WERI-Rb-1 (cell line): Measurements from ENCODE around the gene LYRM4.

Experiments
- DNase-seq: peaks from one replicate; pipeline ENCODE4 v3.0.0-alpha.2; 2020
- H3K27ac ChIP-seq: fragments of 250-450 bp; sonication (Bioruptor Pico); 2 replicates; pipeline ENCODE4 v1.5.1; 2020; ENCODE audit warnings: mild to moderate bottlenecking, moderate library complexity
- H3K27me3 ChIP-seq: fragments of 250-450 bp; sonication (Bioruptor Pico); 2 replicates; pipeline ENCODE4 v1.5.1; 2021; ENCODE audit warnings: mild to moderate bottlenecking, low read depth, moderate library complexity; ENCODE audit not compliant: insufficient read depth, severe bottlenecking
- H3K36me3 ChIP-seq: fragments of 250-450 bp; sonication (Bioruptor Pico); 2 replicates; pipeline ENCODE4 v1.5.1; 2020; ENCODE audit warnings: mild to moderate bottlenecking, moderate library complexity
- H3K4me3 ChIP-seq: 2 replicates; pipeline ENCODE4 v1.5.1; 2011; ENCODE audit warnings: low read depth, mild to moderate bottlenecking, control low read depth, low read length
- H3K9me3 ChIP-seq: fragments of 250-450 bp; sonication (Bioruptor Pico); 2 replicates; pipeline ENCODE4 v1.5.1; 2021; ENCODE audit warnings: mild to moderate bottlenecking, moderate library complexity; ENCODE audit not compliant: severe bottlenecking
- CTCF ChIP-seq: IDR thresholded peaks from 2 replicates; pipeline ENCODE4 v1.5.1; 2011; ENCODE audit warnings: low read depth, mild to moderate bottlenecking, control low read depth, inconsistent platforms, low read length

The LYRM4 gene

GRCh38 chr6:5206920-5207561 is 53.7 kb downstream of the LYRM4 start:
- no peak overlapping the region for H3K4me3 ChIP-seq
- no peak for DNase-seq
- TF ChIP-seq CTCF, result no peak

GRCh38 chr6:5205877-5206850 is 54.6 kb downstream of the LYRM4 start:
- Histone ChIP-seq H3K9me3 (no peaks in the 10 kb centered on the region), H3K36me3 (no peaks in the 10 kb centered on the region; the same call in 1 of the 2 replicates), H3K27ac (peak overlapping the region; percentile 78), H3K4me3 (no peak overlapping the region), H3K27me3 (no peaks in the 10 kb centered on the region)
- no peak for TF ChIP-seq CTCF
- peak; percentile 54 for DNase-seq

More at GRCh38 chr6:5206920-5207561, 53.7 kb downstream of the LYRM4 start:
- Histone ChIP-seq H3K9me3 (no peaks in the 10 kb centered on the region), H3K27me3 (no peaks in the 10 kb centered on the region), H3K27ac (no peak overlapping the region), H3K36me3 (no peaks in the 10 kb centered on the region; the same call in 1 of the 2 replicates)

- Histone ChIP-seq H3K9me3 (no peaks in the 10 kb centered on the region), H3K36me3 (no peaks in the 10 kb centered on the region; the same call in 1 of the 2 replicates), H3K4me3 (no peak overlapping the region), H3K27ac (peak overlapping the region; percentile 78), H3K27me3 (no peaks in the 10 kb centered on the region)
- no peak for TF ChIP-seq CTCF
- peak; percentile 55 for DNase-seq
These were observed 55.7 kb downstream of the LYRM4 start for GRCh38 chr6:5205035-5205507.

- Histone ChIP-seq H3K9me3 (no peaks in the 10 kb centered on the region), H3K36me3 (no peaks in the 10 kb centered on the region; the same call in 1 of the 2 replicates), H3K4me3 (no peak overlapping the region), H3K27me3 (no peaks in the 10 kb centered on the region), H3K27ac (peak overlapping the region; percentile 78)
- TF ChIP-seq CTCF, result no peak
- DNase-seq, result no peak
These were observed 56.4 kb downstream of the LYRM4 start for GRCh38 chr6:5204376-5204775.

GRCh38 chr6:5203546-5203945 is 57.2 kb downstream of the LYRM4 start:
- TF ChIP-seq CTCF, result no peak
- H3K27me3 ChIP-seq, result no peaks in the 10 kb centered on the region
- DNase-seq, result peak; percentile 86
- H3K4me3 ChIP-seq, result no peak overlapping the region
- H3K27ac ChIP-seq, result peak overlapping the region; percentile 78
- H3K9me3 ChIP-seq, result no peaks in the 10 kb centered on the region
- no peaks in the 10 kb centered on the region; the same call in 1 of the 2 replicates for H3K36me3 ChIP-seq
